Measurements from ENCODE around the gene SEPTIN6.

- TF ChIP-seq CTCF (IDR thresholded peaks at IDR 0.05; ENCODE audit: control extremely low read depth in 1 of 3, insufficient read depth in 1 of 3, low read depth in 1 of 3, low read length in 3 of 3) (no peak), POLR2AphosphoS5 (IDR thresholded peaks at IDR 0.05; ENCODE audit: low read depth, low read length) (no peak), RAD21 (IDR thresholded peaks at IDR 0.05 in 1 of 2, conservative IDR thresholded peaks at IDR 0.05 in 1 of 2; ENCODE audit: low read depth in 2 of 2, low read length in 2 of 2) (no peak), EP300 (IDR thresholded peaks at IDR 0.05; ENCODE audit: borderline replicate concordance in 1 of 2, low read depth in 2 of 2, low read length in 2 of 2) (no peak), JUND (IDR thresholded peaks at IDR 0.05; ENCODE audit: low read length) (no peak), YY1 (IDR thresholded peaks at IDR 0.05; ENCODE audit: low read depth, low read length) (no peak), HDAC2 (IDR thresholded peaks at IDR 0.05; ENCODE audit: borderline replicate concordance in 1 of 2, low read depth in 2 of 2, low read length in 2 of 2) (no peak), BACH1 (IDR thresholded peaks at IDR 0.05; ENCODE audit: low read length) (no peak), POLR2A (IDR thresholded peaks at IDR 0.05; ENCODE audit: control extremely low read depth in 1 of 2, low read depth in 2 of 2, low read length in 2 of 2) (no peak), SIN3A (conservative IDR thresholded peaks at IDR 0.05 in 1 of 2, IDR thresholded peaks at IDR 0.05 in 1 of 2; ENCODE audit: low read depth in 1 of 2, low read length in 2 of 2) (no peak), SUZ12 (IDR thresholded peaks at IDR 0.05; ENCODE audit: low read length) (no peak), ZNF274 (IDR thresholded peaks at IDR 0.05; ENCODE audit: borderline replicate concordance, extremely low read depth, low read length) (no peak), EZH2 (IDR thresholded peaks at IDR 0.05; ENCODE audit: low read depth, low read length, severe bottlenecking) (no peak), SP1 (IDR thresholded peaks at IDR 0.05; ENCODE audit: low read depth, low read length) (no peak)
Measured at GRCh38 chrX:119706616-119707015, 13.6 kb upstream of the SEPTIN6 start.
